Gastroesophageal sphincter (tissue), 4 donors: ENCODE results near the gene C4orf50. TPM values are rescaled to one million over a fixed set of nuclear protein-coding genes. Genes with fewer than 3 reads are reported as not detected.

Experiments used
- ATAC-seq: fragments of 150-250 bp; one replicate; pipeline ENCODE4 v1.9.1; 2016; ENCODE audit warnings: mild to moderate bottlenecking, moderate library complexity
- H3K27ac ChIP-seq, 4 donors: fragments of 200-600 bp; sonication (generic) in 3 of 4; 1 replicate in 3 of 4; 2 replicates in 1 of 4; pipeline ENCODE4 v1.5.1; 2016 to 2019
- H3K27me3 ChIP-seq: fragments of 200-600 bp; sonication (generic); one replicate; pipeline ENCODE4 v1.5.1; 2019
- H3K36me3 ChIP-seq, 2 donors: fragments of 200-600 bp; sonication (generic); one replicate each; pipeline ENCODE4 v1.5.1; 2019; ENCODE audit warnings: control low read depth in 1 of 2
- H3K4me1 ChIP-seq, 3 donors: fragments of 200-600 bp; sonication (generic); 1 replicate in 2 of 3; 2 replicates in 1 of 3; pipeline ENCODE4 v1.5.1; 2016 to 2019; ENCODE audit warnings: control low read depth in 2 of 3
- H3K4me3 ChIP-seq, 2 donors: fragments of 200-600 bp; sonication (generic); one replicate each; pipeline ENCODE4 v1.5.1; 2019; ENCODE audit warnings: mild to moderate bottlenecking in 1 of 2, moderate library complexity in 1 of 2
- H3K9me3 ChIP-seq, 3 donors: fragments of 200-600 bp; sonication (generic); one replicate each; pipeline ENCODE4 v1.5.1; 2017 to 2019; ENCODE audit warnings: control low read depth in 2 of 3
- CTCF ChIP-seq, 4 experiments: fragments of 200-600 bp in 2 of 4; fragments of 450-650 bp in 2 of 4; sonication (generic) in 1 of 4; IDR thresholded peaks; one replicate each; pipeline ENCODE4 v1.5.1; 2017 to 2019; ENCODE audit warnings: antibody characterized with exemption in 4 of 4, mild to moderate bottlenecking in 2 of 4, moderate library complexity in 2 of 4
- EP300 ChIP-seq: sonication (generic); formaldehyde crosslinking; IDR thresholded peaks from one replicate; pipeline ENCODE4 v1.6.1; 2017; ENCODE audit warnings: antibody characterized with exemption, mild to moderate bottlenecking
- POLR2A ChIP-seq, 2 donors: fragments of 450-650 bp; IDR thresholded peaks; one replicate each; pipeline ENCODE4 v1.6.1; 2017; ENCODE audit warnings: antibody characterized with exemption in 2 of 2, mild to moderate bottlenecking in 2 of 2, moderate library complexity in 1 of 2
- POLR2AphosphoS5 ChIP-seq: sonication (generic); formaldehyde crosslinking; IDR thresholded peaks from one replicate; pipeline ENCODE4 v1.6.1; 2017; ENCODE audit warnings: antibody characterized with exemption
- WGBS, 2 donors: methylation state at CpG; one replicate each; pipeline ENCODE4 v1.1.5; 2018; ENCODE audit warnings: low coverage in 1 of 2; 5-methylcytosine and 5-hydroxymethylcytosine counted together
- total RNA-seq, 4 donors: library from RNA; depleted of rRNA; stranded (reverse); fragments of >200 nt; gene quantifications; one replicate each; pipeline ENCODE4 v1.1.0, GENCODE V29; 2016

Gene C4orf50
- total RNA-seq, 4 donors from 2014 or later, result under 0.01 to 0.25 (median 0.12) TPM

GRCh38 chr4:5972571-5972970 lies 45.7 kb downstream of the C4orf50 start:
- no peak for TF ChIP-seq POLR2A (IDR thresholded peaks at IDR 0.05)
- TF ChIP-seq EP300, result no peak
- no peak for TF ChIP-seq CTCF (IDR thresholded peaks at IDR 0.05)
- H3K36me3 ChIP-seq, result no peaks in the 10 kb centered on the region
- H3K4me1 ChIP-seq, result no peaks in the 10 kb centered on the region
- no peaks in the 10 kb centered on the region for H3K9me3 ChIP-seq
- peaks cover 78% of the 10 kb centered on the region for H3K27me3 ChIP-seq
- no peak overlapping the region for H3K4me3 ChIP-seq
- 92% methylated on average over 7 of the region's 11 CpGs; no CpG with 5 or more reads in 1 of the 2 donors for WGBS, 2 donors
- H3K27ac ChIP-seq, result no peak overlapping the region
- ATAC-seq, result no peak

GRCh38 chr4:5971078-5971450 lies 47.2 kb downstream of the C4orf50 start:
- TF ChIP-seq POLR2A (IDR thresholded peaks at IDR 0.05) (no peak), POLR2AphosphoS5 (no peak), EP300 (no peak), CTCF (IDR thresholded peaks at IDR 0.05) (no peak)
- peaks cover 67% of the 10 kb centered on the region for H3K27me3 ChIP-seq
- WGBS, 2 donors, result no CpG with 5 or more reads among the region's 7 CpGs
- H3K36me3 ChIP-seq, result no peaks in the 10 kb centered on the region
- H3K27ac ChIP-seq, result no peak overlapping the region
- no peak overlapping the region for H3K4me3 ChIP-seq
- H3K9me3 ChIP-seq, result no peaks in the 10 kb centered on the region
- H3K4me1 ChIP-seq, result no peaks in the 10 kb centered on the region
- no peak for ATAC-seq

- Histone ChIP-seq H3K36me3 (no peaks in the 10 kb centered on the region), H3K27me3 (peaks cover 62% of the 10 kb centered on the region), H3K27ac (no peak overlapping the region), H3K9me3 (no peaks in the 10 kb centered on the region), H3K4me1 (no peaks in the 10 kb centered on the region), H3K4me3 (no peak overlapping the region)
- WGBS, 2 donors, result 74% methylated on average over 3 of the region's 16 CpGs; no CpG with 5 or more reads in 1 of the 2 donors
- no peak for ATAC-seq
- no peak for TF ChIP-seq POLR2AphosphoS5
- no peak for TF ChIP-seq CTCF (IDR thresholded peaks at IDR 0.05)
- TF ChIP-seq POLR2A (IDR thresholded peaks at IDR 0.05), result no peak
- no peak for TF ChIP-seq EP300
Observed at GRCh38 chr4:5970381-5971077, 47.7 kb downstream of the C4orf50 start.

GRCh38 chr4:5969777-5970176 lies 48.5 kb downstream of the C4orf50 start:
- no peak for ATAC-seq
- TF ChIP-seq CTCF (IDR thresholded peaks at IDR 0.05) (no peak), POLR2A (IDR thresholded peaks at IDR 0.05) (no peak), POLR2AphosphoS5 (no peak), EP300 (no peak)
- Histone ChIP-seq H3K4me3 (no peak overlapping the region), H3K36me3 (no peaks in the 10 kb centered on the region), H3K27ac (no peak overlapping the region), H3K4me1 (no peaks in the 10 kb centered on the region), H3K27me3 (peaks cover 64% of the 10 kb centered on the region), H3K9me3 (no peaks in the 10 kb centered on the region)
- 62 to 74% methylated on average over 3 to 5 of the region's 6 CpGs for WGBS, 2 donors

GRCh38 chr4:5969336-5969735 lies 48.9 kb downstream of the C4orf50 start:
- Histone ChIP-seq H3K9me3 (no peaks in the 10 kb centered on the region), H3K4me3 (no peak overlapping the region), H3K4me1 (no peaks in the 10 kb centered on the region), H3K27me3 (peaks cover 60% of the 10 kb centered on the region), H3K36me3 (no peaks in the 10 kb centered on the region), H3K27ac (no peak overlapping the region)
- TF ChIP-seq CTCF (IDR thresholded peaks at IDR 0.05) (no peak), POLR2AphosphoS5 (no peak), EP300 (no peak), POLR2A (IDR thresholded peaks at IDR 0.05) (no peak)
- WGBS, 2 donors, result 59 to 75% methylated on average over 3 to 4 of the region's 5 CpGs
- ATAC-seq, result no peak
